K562 (cell line): ENCODE data around the gene C3AR1. TPM values are rescaled to one million over a fixed set of nuclear protein-coding genes. Genes with fewer than 3 reads are reported as not detected.
A peak's percentile ranks its signal among the peaks of the same experiment; 100 is the strongest.

ENCODE experiments used
- ATAC-seq: fragments of 200-7000 bp; cut with Tn5 transposase; 3 replicates; pipeline ENCODE4 v1.9.1; 2020; ENCODE audit warnings: moderate library complexity
- BruUV-seq: library from RNA; stranded (reverse); fragments of 400-500 nt; replicated peaks from 2 replicates; lab custom pipeline; 2021; lab: Mats Ljungman, UMichigan
- CTCF ChIA-PET: fragments of 300-600 bp; formaldehyde crosslinking; extraction: SDS; loops from one replicate; lab custom pipeline; 2021; ENCODE audit warnings: low intra/inter-chr PET ratio; lab: Yijun Ruan, JAX
- POLR2A ChIA-PET: fragments of 300-600, 350-650 bp; sonication (Branson Sonifier 250); formaldehyde crosslinking; extraction: SDS; loops from one replicate; lab custom pipeline; 2021; ENCODE audit warnings: antibody characterized with exemption, inconsistent platforms; lab: Yijun Ruan, JAX
- DNase-seq, 4 experiments: peaks; one replicate each; pipeline versions ENCODE4 v3.0.0 to v3.0.0-alpha.2; 2011 to 2018; ENCODE audit warnings: low spot score in 3 of 4, mixed read lengths in 3 of 4; ENCODE audit errors: extremely low read depth in 1 of 4
- FAIRE-seq: peaks from 2 replicates; lab custom pipeline; 2011; peaks lifted over from hg19 to GRCh38; lab: Jason Lieb, UNC
- H2AFZ ChIP-seq: 2 replicates; pipeline ENCODE4 v1.6.0; 2011; ENCODE audit warnings: low read depth, low read length, control low read depth, inconsistent platforms
- H3K27ac ChIP-seq: fragments of 200-600 bp; 3 replicates; pipeline ENCODE4 v1.8.0; 2011; ENCODE audit warnings: low read depth, mild to moderate bottlenecking, control low read depth, inconsistent platforms, low read length, moderate library complexity, mixed read lengths; ENCODE audit errors: extremely low read depth
- H3K27me3 ChIP-seq, 2 experiments: fragments of 300-600 bp in 1 of 2; 2 replicates in 1 of 2; 3 replicates in 1 of 2; pipeline versions ENCODE4 v1.6.0 to v1.8.0; 2011; ENCODE audit warnings: inconsistent platforms in 2 of 2, low read length in 2 of 2, mild to moderate bottlenecking in 1 of 2, mixed read lengths in 1 of 2, moderate library complexity in 1 of 2; ENCODE audit not compliant: control insufficient read depth in 2 of 2, insufficient read depth in 2 of 2
- H3K36me3 ChIP-seq: fragments of 300-600 bp; 3 replicates; pipeline ENCODE4 v1.8.0; 2011; ENCODE audit warnings: mild to moderate bottlenecking, low read length, inconsistent platforms; ENCODE audit not compliant: control insufficient read depth, insufficient read depth
- H3K4me1 ChIP-seq, 2 experiments: fragments of 200-600 bp in 1 of 2; replicated peaks in 1 of 2; 2 replicates in 1 of 2; 3 replicates in 1 of 2; pipeline versions ENCODE4 v1.5.1 to v1.8.0; 2011; ENCODE audit warnings: inconsistent platforms in 2 of 2, low read length in 2 of 2, mild to moderate bottlenecking in 1 of 2, mixed read lengths in 1 of 2, moderate library complexity in 1 of 2; ENCODE audit not compliant: control insufficient read depth in 2 of 2, insufficient read depth in 2 of 2
- H3K4me2 ChIP-seq: 2 replicates; pipeline ENCODE4 v1.6.1; 2011; ENCODE audit warnings: low read length, control low read depth, inconsistent platforms, mixed read lengths; ENCODE audit not compliant: insufficient read depth
- H3K4me3 ChIP-seq: fragments of 200-600 bp; sonication (generic), shearing (Covaris generic); 2 replicates; pipeline ENCODE4 v1.5.1; 2016; ENCODE audit warnings: control low read depth, inconsistent platforms
- H3K79me2 ChIP-seq: fragments of 200-600 bp; 3 replicates; pipeline ENCODE4 v1.8.0; 2011; ENCODE audit warnings: low read length, inconsistent platforms; ENCODE audit not compliant: control insufficient read depth, insufficient read depth
- H3K9ac ChIP-seq, 2 experiments: 2 replicates each; pipeline versions ENCODE4 v1.6.0 to v1.6.1; 2011; ENCODE audit warnings: low read depth in 2 of 2, low read length in 2 of 2, control low read depth in 1 of 2, inconsistent platforms in 1 of 2, mild to moderate bottlenecking in 1 of 2, mixed read lengths in 1 of 2; ENCODE audit not compliant: insufficient read depth in 1 of 2
- H3K9me1 ChIP-seq: one replicate; pipeline ENCODE4 v1.6.0; 2011; ENCODE audit warnings: inconsistent platforms, mild to moderate bottlenecking, low read length, moderate library complexity; ENCODE audit not compliant: control insufficient read depth, insufficient read depth
- H3K9me3 ChIP-seq: replicated peaks from 2 replicates; pipeline ENCODE4 v1.5.1; 2011; ENCODE audit warnings: low read depth, low read length, inconsistent platforms; ENCODE audit not compliant: control insufficient read depth, insufficient read depth
- H4K20me1 ChIP-seq: replicated peaks from 2 replicates; pipeline ENCODE4 v1.6.1; 2011; ENCODE audit warnings: low read length, inconsistent platforms, mixed read lengths; ENCODE audit not compliant: control insufficient read depth, insufficient read depth
- ADNP ChIP-seq: fragments of 200-800 bp; sonication (Bioruptor generic); IDR thresholded peaks from 2 replicates; pipeline ENCODE4 v1.6.1; 2016; ENCODE audit warnings: missing genetic modification characterization, missing compliant biosample characterization
- CCNT2 ChIP-seq: IDR thresholded peaks from 2 replicates; pipeline ENCODE4 v1.6.1; 2011; ENCODE audit warnings: borderline replicate concordance, low read depth, mild to moderate bottlenecking, moderate library complexity, mixed read lengths, low read length; ENCODE audit not compliant: insufficient read length; ENCODE audit errors: extremely low read depth
- FOXA3 ChIP-seq, 2 experiments: fragments of 450-650 bp in 1 of 2; sonication (generic) in 1 of 2; formaldehyde crosslinking; IDR thresholded peaks in 1 of 2; conservative IDR thresholded peaks in 1 of 2; 2 replicates each; pipeline versions ENCODE4 v1.4.0 to v1.8.0; 2020 to 2022; ENCODE audit warnings: mild to moderate bottlenecking in 2 of 2, missing genetic modification reagents in 1 of 2
- PYGO2 ChIP-seq: fragments of 450-650 bp; IDR thresholded peaks from 2 replicates; pipeline ENCODE4 v1.6.1; 2016; ENCODE audit warnings: mild to moderate bottlenecking, missing genetic modification characterization, moderate library complexity, missing compliant biosample characterization
- ZNF12 ChIP-seq: sonication (generic); formaldehyde crosslinking; IDR thresholded peaks from 2 replicates; pipeline ENCODE4 v1.4.0; 2020; ENCODE audit warnings: mild to moderate bottlenecking, missing genetic modification reagents
- ZNF121 ChIP-seq: sonication (generic); formaldehyde crosslinking; conservative IDR thresholded peaks from 2 replicates; pipeline ENCODE4 v1.8.0; 2022; ENCODE audit warnings: missing genetic modification reagents
- WGBS: fragments of 100-300 bp; shearing (Covaris generic); methylation state at CpG from one replicate; pipeline ENCODE4 v1.1.6; 2016; ENCODE audit warnings: low coverage, mixed read lengths; ENCODE audit not compliant: insufficient coverage; ENCODE audit errors: missing lambda C conversion rate; 5-methylcytosine and 5-hydroxymethylcytosine counted together
- in situ Hi-C: fragments of 300-500 bp; cut with MboI; formaldehyde crosslinking; loops from 4 replicates; pipeline ENCODE4 v1.15.0; 2018; ENCODE audit warnings: inconsistent platforms, mixed read lengths
- intact Hi-C: fragments of 100-400 bp; cut with micrococcal nuclease; formaldehyde crosslinking; loops from 2 replicates; pipeline ENCODE4 v1.14.2; 2022
- polyA plus RNA-seq, 8 experiments: library from polyadenylated mRNA; depleted of rRNA in 4 of 8; stranded (reverse) in 5 of 8; unstranded in 3 of 8; fragments of >200 nt; fragmentation: Nextera tagmentation in 2 of 8; fragmentation: Illumina TruSeq in 1 of 8; extraction: Ambion mirVana in 2 of 8; extraction: Trizol in 1 of 8; gene quantifications; 2 replicates each; pipeline versions ENCODE4 v1.2.1 to v1.2.3, GENCODE V29; 2011 to 2014; ENCODE audit warnings: inconsistent platforms in 1 of 8, missing spikeins in 1 of 8
- total RNA-seq, 7 experiments: library from RNA; depleted of rRNA in 6 of 7; stranded (reverse); fragments of >200 nt in 6 of 7; fragmentation: Illumina TruSeq in 2 of 7; extraction: Trizol in 2 of 7; gene quantifications; 2 replicates each; pipeline versions ENCODE4 v1.2.1 to v1.2.3, GENCODE V29; 2011 to 2021; ENCODE audit warnings: low replicate concordance in 1 of 7
- TF ChIP-seq, protein P1 (sequence below): fragments of 450-650 bp; formaldehyde crosslinking; IDR thresholded peaks from 2 replicates; pipeline ENCODE4 v1.4.0; 2022; ENCODE audit warnings: mild to moderate bottlenecking, moderate library complexity

C3AR1 gene
- total and polyA plus RNA-seq, 9 of the 15 experiments (the other 6 are each of a cell fraction or from before 2014, with no cell fraction given) = 2.2 to 12.9 (median 5.3) TPM

DNA sequence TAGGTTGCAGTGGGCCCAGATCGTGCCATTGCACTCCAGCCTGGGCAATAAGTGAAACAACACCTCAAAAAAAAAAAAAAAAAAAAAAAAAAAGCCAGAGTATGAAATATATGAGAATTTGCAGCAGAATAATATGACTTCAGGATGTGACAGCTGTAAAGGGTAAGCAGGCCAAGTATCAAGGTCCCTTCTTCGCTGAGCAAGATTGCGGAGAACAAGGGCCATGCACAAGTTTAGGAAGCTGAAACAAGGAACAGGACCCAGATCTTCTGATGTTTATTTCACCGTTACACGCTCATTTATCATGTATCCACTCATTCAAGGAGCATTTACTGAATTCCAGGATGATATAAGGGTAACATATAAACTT, 34.3 kb downstream of the C3AR1 start:
- 0 out of 3 replicates have a peak, but pooled peaks cover 6% of the 10 kb centered on the region for H3K36me3 ChIP-seq
- TF ChIP-seq ZNF12 (peak; percentile 79; the same call in 1 of the 2 replicates), ZNF121 (CRISPR knock-in tag) (peak; percentile 45; the same call in 1 of the 2 replicates), PYGO2 (tag) (no peak), ADNP (tag) (peak; percentile 28; the same call in 1 of the 2 replicates), CCNT2 (no peak), FOXA3 (CRISPR knock-in tag; conservative IDR thresholded peaks at IDR 0.05 in 1 of 2, IDR thresholded peaks at IDR 0.05 in 1 of 2) (no peak)
- TF ChIP-seq, protein P1, sequence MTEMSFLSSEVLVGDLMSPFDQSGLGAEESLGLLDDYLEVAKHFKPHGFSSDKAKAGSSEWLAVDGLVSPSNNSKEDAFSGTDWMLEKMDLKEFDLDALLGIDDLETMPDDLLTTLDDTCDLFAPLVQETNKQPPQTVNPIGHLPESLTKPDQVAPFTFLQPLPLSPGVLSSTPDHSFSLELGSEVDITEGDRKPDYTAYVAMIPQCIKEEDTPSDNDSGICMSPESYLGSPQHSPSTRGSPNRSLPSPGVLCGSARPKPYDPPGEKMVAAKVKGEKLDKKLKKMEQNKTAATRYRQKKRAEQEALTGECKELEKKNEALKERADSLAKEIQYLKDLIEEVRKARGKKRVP (CRISPR knock-in tag) = no peak
- WGBS = 17% methylated on average over 3 of the region's 5 CpGs
- peak overlapping the region; percentile 62 for H3K4me3 ChIP-seq
- no peaks in the 10 kb centered on the region; a peak in 1 of 5 replicates for H3K27me3 ChIP-seq
- POLR2A ChIA-PET = interaction anchor here (0.6 kb wide), 1 partner anchor 1378 kb away, joined by 3 read pairs; no protein-coding TSS in a partner anchor
- peak overlapping the region; percentile 78; the same call in 1 of the 2 replicates for H2AFZ ChIP-seq
- in situ Hi-C loops = no loop called here
- H3K27ac ChIP-seq = peak overlapping the region; percentile 78
- H3K9me1 ChIP-seq = no peaks in the 10 kb centered on the region
- peak; percentile 42 for FAIRE-seq
- BruUV-seq = TSS peak; percentile 65
- peaks cover 67% of the 10 kb centered on the region for H3K79me2 ChIP-seq
- CTCF ChIA-PET = no interaction called here
- H3K4me1 ChIP-seq = peaks cover 34 to 44% of the 10 kb centered on the region in 2 experiments
- no peak for DNase-seq
- H4K20me1 ChIP-seq = no peaks in the 10 kb centered on the region
- no peak for ATAC-seq
- intact Hi-C loops = loop anchor here (5.0 kb wide), 1 partner anchor 50 kb away; the partner anchor contains the start of gene NECAP1
- H3K9me3 ChIP-seq = no peaks in the 10 kb centered on the region
- H3K4me2 ChIP-seq = peak overlapping the region; percentile 90
- H3K9ac ChIP-seq = peak overlapping the region; percentile 81 to 90
